Activated naive CD4-positive, alpha-beta T cell (primary cell): ENCODE measurements around the gene ERCC1.
A peak's percentile ranks its signal among the peaks of the same experiment; 100 is the strongest.
"Not testable (repeated sequence)": the region's sequence is repeated elsewhere in the genome, so short reads cannot be mapped to it uniquely, and the experiment has no call there.

ENCODE experiments used
- DNase-seq, 4 experiments: peaks; one replicate each; lab custom pipeline; 2025; lab: John Stamatoyannopoulos, UW

Gene ERCC1

DNA sequence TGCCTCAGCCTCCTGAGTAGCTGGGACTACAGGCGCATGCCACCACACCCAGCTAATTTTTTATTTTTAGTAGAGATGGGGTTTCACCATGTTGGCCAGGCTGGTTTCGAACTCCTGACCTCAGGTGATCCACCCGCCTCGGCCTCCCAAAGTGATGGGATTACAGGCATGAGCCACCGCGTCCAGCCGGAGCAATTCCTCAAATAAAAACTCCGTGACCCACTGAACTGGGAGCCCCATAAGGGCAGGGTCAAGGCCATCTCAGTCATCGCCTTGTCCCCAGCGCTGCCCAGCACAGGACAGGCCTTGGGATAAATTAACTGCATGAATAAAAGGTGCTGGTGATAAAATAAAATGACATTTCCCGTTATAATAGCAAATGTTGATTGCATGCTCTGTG, 6.2 kb upstream of the ERCC1 start:
- DNase-seq, result not testable (repeated sequence)

DNA sequence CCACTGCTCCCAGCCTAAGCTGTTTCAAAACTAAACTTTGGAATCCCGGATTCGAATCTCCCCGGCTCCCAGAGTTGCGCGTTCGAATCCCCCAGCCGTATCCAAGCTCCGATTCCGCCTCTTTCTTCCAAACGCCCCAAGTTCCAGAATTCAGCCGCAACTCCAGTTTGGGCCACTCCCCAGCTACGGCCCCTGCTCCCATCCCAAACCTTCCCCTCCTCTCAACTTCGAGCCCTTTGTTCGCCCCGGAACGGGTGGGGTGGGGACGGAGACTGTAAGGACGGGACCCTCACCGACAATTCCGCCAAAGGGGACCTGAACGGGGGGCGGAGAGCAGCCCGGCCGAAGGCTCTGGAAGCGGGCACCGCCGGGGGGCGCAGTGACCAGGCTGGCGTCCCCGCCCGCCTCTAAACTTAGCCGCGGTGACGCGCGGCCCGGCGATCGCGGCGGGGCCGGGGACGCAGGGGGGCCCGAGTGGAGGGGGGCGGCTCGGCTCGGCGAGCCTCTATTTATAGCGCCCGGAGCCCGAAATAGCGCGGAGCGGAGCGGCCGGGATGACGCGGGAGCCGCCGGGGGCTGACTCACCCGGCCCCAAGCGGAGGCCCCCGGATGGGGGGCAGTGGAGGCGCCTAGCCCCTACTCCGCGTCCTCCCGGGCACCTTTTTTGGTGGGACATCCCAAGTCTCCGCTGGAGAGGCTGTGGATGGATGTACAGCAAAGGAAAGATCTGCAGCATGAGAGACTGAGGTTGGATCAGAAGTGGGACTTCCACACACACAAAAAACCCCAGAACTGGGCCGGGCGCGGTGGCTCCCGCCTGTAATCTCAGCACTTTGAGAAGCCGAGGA, 4.9 kb upstream of the ERCC1 start:
- DNase-seq, result no peak

DNA sequence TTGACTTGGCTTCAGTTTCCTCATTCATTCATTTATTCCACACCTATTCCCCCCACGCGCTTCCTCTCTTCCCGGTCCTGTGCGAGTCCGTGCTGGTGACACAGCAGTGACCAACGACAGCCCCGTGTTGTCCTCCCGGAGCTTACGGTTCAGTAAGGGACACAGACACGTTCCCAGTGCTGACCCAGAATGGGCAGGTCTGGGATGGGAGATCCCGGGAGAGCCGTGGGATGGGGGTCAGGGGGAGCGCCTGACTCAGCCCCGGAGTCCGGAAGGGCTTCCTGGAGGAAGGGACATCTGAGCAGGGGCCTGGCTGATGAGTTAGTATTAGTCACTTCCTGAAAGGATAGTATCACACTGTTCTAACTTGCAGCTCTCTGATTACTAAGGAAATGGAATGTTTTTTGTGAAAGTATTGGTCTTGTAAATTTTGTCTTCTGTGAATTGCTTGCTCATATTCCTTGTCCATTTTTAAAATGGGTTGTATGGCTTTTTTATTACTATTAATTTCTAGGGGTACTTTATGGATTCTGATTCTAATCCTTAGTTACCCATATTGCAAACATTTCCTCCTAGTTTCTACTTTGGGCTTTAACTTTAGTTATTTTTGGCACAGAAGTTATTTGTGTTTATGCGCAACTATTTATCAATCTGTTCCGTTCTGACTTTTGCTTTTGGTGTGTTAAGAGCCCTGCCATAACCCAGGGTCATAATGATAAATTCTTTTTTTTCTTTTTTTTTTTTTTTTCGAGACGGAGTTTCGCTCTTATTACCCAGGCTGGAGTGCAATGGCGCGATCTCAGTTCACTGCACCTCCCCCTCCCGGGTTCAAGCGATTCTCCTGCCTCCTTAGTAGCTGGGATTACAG, 708 bp upstream of the ERCC1 start:
- DNase-seq, result no peak

DNA sequence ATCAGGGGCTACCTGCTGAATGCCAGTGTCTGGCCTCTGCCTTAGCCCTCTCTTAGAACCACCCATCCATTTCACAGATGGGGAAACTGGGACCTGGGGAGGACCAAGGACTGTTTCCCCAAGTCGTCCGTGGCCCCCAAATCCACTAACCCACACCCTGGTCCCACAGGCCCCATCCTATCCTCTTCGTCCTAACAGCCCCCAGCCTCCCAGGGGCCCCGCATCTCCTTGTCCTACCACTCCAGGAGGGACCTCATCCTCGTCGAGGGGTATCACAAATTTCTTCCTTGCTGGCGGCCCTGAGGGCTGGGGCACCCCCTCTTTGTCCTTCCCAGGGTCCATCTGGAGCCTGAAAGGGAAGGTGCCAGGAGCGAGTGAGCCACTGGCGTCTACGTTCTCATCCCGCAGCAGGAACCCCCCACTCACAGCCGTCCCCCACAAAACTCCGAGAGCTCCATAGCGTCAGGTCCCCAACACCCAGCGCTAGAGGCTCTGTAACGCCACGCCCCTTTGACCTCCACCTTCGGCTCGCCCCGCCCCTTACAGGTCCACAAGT, 606 bp downstream of the ERCC1 start:
- peak in 1 of 4 experiments; percentile 37 for DNase-seq

DNA sequence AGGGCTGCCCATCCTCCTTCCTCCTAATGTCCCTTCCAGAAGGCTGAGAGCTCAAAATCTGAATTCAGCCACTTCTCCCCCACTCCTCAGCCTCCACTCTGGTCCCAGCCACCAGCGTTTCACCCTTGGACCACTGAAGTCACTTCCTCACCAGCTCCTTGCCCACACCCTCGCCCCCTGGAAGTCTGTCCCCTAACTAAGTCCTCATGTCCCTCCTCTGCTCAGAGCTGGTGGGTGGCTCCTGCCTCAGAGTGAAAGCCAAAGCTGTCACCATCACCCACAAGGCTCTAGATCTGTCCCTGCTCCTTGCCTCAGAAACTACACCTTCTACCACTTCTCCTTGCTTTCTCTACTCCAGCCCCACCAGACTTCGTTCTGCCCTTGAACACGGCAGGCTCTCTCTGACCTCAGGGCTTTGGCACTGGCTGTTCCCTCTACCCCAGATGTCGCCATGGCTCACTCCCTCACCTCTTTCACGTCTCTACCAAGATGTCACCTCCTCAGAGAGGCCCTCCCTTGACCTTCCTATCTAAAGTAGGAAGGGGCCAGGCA, 1.7 kb downstream of the ERCC1 start:
- no peak for DNase-seq

DNA sequence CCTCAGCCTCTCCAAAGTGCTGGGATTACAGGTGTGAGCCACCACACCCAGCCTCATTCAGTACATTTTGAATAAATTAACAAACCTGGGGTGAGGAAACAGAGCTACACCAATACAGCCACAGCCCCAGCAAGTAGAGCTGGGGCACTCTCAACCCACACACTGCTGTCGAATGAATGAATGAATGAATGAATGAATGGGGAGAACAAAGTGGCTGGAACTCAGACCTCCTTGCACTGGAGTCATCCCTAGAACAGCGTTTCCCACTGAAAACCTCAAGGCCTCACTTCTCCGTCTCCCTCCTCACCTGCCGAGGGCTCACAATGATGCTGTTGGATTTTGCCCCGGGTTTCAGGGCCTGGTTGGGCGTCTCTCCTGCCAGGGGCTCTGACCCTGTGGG, 2.8 kb downstream of the ERCC1 start:
- no peak for DNase-seq

DNA sequence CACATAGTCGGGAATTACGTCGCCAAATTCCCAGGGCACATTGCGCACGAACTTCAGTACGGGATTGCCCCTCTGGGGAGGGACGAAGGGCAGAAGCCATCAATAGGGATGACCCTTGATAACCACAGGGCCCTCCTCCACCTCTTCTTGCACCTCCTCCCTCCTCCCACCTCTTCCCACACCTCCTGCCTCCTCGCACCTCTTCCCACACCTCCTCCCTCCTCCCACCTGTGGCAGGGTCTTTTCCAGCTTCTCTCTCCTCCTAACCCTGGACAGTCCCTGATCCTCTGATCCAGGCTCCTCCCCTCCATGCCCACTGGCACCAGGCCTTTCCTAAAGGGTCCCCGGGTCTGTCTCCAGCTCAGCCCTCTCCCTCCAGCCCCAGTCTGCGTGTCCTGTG, 3.4 kb downstream of the ERCC1 start:
- no peak for DNase-seq

DNA sequence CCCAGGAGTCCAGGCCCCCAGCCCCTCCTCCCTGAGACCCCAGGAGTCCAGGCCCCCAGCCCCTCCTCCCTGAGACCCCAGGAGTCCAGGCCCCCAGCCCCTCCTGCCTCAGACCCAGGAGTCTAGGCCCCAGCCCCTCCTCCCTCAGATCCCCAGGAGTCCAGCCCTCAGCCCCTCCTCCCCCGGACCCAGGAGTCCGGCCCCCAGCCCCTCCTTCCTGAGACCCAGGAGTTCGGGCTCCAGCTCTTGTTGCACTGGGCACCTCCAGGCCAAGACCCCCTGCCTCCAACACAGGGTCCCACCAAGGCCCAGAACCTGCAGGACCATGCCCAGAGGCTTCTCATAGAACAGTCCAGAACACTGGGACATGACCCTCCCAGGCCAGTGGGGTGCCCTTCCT, 3.8 kb downstream of the ERCC1 start:
- no peak for DNase-seq

DNA sequence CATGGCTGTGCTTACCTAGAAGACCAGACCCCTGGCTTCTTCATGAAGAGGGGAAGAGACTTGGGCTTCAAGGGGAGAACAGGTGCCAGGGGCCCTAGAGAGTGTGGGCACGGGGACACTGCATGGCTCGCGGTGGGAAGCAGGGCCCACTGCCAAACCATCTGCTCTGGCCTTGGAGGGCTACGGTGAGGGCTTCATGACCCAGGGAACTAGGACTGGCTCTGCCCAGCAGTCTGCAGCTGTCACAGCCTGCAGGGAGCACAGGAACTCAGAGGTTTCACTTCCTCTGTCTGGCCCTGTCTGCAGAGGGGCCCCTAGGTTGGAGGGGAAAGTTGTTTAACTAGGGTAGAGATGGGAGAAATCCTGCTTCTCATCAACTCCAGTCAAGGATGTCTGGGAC, 4.3 kb downstream of the ERCC1 start:
- no peak for DNase-seq

DNA sequence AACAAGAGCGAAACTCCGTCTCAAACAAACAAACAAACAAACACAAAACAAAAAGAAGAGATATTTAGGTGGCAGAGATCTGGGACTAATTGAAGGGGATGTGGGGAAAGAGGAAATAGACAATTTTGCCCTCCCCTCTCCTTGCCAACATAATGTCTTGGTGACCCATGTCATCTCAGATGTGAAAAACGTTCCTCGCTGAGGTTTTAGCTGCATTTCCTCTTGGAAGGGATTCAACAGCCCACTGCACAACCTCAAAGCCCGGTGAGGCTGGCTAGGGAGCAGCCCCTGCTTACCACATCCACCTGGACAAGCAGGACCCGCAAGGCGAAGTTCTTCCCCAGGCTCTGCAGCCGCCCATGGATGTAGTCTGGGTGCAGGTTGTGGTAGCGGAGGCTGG, 4.9 kb downstream of the ERCC1 start:
- no peak for DNase-seq

DNA sequence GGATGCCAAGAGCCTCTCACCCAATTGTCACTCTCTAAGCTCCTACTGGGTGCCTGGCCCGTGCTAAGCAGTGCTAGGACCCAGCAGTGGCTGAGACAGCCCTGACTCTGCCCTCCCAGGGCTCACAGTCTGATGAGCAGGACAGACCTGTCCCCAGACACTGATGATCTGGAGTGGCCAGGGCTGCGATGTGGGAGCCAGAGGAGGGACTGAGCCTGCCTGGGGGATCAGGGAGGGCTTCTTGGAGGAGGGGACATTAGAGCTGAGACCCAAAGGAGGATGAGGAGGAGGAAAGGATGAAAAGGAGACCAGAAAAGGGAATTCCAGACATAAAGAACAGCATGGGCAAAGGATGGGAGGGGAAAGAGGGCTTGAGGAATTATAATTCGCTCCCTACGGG, 6.6 kb downstream of the ERCC1 start:
- no peak for DNase-seq

DNA sequence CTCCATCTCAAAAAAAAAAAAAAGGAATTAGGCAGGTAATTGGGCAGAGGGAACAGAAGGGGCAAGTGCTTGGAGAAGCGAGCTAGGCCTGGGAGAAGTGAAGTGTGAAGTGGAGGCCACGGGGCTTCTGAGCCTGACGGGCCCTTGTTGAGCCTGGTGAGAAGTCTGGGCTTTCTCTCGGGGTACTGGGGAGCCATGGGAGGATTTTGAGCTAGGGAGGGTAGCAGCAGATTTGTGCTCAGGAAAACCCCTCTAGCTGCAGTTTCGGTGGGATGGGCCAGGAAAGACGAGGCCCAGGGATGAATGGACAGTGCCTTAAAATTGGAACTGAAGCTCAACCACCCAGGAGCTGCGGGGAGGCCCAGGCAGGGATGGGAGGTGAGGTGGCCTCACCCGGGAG, 9.2 kb downstream of the ERCC1 start:
- no peak for DNase-seq

DNA sequence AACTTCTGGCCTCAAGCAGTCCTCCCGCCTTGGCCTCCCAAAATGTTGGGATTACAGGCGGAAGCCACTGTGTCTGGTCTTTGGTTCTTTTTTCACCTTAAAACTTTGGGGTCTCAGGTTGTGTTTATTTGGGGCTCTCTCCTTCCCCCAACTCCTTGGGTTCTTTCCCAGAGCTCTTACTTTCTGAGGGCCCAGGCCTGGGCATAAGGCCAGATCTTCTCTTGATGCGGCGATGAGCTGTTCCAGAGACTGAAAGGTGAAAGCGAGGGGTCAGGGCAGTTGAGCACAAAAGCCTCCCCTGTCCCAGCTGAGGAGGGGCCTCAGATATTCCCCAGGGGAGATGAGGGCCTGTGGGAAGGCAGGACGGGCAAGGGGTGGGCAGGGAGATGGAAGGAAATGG, 10.2 kb downstream of the ERCC1 start:
- no peak for DNase-seq

DNA sequence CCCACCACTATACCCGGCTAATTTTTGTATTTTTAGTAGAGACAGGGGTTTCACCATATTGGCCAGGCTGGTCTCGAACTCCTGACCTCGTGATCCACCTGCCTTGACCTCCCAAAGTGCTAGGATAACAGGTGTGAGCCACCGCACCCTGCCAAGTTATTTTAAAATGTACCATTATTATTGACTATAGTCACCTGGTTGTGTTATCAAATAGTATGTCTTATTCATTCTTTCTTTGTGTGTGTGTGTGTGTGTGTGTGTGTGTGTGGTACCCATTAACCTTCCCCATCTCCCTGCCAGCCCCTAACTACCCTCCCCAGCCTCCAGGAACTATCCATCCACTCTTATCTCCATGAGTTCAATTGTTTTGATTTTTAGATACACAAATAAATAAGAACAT, 13.4 kb downstream of the ERCC1 start:
- not testable (repeated sequence) for DNase-seq

DNA sequence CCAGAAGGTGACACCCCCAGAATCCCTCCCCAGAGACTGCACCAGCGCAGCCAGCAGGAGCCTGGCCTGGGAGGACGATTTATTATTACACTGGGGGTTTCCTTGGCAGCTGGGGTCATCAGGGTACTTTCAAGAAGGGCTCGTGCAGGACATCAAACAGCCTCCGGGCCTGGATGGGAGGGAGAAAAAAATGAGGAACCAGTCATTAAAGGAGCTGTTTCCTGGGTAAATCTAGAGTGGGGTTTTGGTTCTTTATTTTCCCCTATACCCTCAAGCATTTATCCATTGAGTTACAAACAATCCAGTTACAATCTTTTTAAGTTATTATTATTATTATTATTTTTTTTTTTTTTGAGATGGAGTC, 14.2 kb downstream of the ERCC1 start:
- DNase-seq, result no peak

DNA sequence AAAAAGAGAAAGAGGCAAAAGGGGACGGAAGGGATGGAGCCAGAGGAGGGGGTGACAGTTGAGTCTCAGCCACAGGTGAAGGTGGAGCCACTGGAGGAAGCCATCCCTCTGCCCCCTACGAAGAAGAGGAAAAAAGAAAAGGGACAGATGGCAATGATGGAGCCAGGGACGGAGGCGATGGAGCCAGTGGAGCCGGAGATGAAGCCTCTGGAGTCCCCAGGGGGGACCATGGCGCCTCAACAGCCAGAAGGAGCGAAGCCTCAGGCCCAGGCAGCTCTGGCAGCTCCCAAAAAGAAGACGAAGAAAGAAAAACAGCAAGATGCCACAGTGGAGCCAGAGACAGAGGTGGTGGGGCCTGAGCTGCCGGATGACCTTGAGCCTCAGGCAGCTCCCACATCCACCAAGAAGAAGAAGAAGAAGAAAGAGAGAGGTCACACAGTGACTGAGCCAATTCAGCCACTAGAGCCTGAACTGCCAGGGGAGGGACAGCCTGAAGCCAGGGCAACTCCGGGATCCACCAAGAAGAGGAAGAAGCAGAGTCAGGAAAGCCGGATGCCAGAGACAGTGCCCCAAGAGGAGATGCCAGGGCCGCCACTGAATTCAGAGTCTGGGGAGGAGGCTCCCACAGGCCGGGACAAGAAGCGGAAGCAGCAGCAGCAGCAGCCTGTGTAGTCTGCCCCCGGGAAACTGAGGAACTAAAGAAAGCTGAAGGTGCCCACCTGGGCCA, 14.7 kb downstream of the ERCC1 start:
- DNase-seq, result no peak

DNA sequence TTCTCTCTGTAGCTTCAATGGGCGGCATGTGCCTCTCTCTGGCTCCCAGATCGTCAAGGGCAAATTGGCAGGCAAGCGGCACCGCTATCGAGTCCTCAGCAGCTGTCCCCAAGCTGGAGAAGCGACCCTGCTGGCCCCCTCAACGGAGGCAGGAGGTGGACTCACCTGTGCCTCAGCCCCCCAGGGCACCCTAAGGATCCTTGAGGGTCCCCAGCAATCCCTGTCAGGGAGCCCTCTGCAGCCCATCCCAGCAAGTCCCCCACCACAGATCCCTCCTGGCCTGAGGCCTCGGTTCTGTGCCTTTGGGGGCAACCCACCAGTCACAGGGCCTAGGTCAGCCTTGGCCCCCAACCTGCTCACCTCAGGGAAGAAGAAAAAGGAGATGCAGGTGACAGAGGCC, 15.6 kb downstream of the ERCC1 start:
- no peak for DNase-seq

DNA sequence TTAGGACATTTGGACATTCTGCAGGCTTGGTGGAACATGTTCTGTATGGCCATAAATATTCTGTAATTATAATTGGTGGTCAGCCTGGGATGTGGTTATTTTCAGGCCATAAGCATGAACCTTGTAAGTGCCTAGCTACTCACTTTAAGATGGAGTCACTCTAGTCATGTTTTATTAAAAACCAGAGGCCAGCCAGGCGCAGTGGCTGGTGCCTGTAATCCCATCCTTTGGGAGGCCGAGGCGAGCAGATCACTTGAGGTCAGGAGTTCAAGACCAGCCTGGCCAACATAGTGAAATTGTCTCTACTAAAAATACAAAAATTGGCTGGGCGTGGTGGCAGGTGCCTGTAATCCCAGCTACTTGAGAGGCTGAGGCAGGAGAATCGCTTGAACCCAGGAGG, 16.1 kb downstream of the ERCC1 start:
- DNase-seq, result not testable (repeated sequence)

DNA sequence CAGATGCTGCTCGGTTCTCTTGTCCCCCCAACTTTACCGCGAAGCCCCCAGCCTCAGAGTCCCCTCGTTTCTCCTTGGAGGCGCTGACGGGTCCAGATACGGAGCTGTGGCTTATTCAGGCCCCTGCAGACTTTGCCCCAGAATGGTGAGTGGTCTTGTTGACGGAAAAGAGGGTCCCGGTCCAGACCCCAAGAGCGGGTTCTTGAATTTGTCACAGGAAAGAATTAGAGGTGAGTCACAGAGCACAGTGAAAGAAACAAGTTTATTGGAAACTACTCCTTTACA, 16.7 kb downstream of the ERCC1 start:
- DNase-seq, result no peak

DNA sequence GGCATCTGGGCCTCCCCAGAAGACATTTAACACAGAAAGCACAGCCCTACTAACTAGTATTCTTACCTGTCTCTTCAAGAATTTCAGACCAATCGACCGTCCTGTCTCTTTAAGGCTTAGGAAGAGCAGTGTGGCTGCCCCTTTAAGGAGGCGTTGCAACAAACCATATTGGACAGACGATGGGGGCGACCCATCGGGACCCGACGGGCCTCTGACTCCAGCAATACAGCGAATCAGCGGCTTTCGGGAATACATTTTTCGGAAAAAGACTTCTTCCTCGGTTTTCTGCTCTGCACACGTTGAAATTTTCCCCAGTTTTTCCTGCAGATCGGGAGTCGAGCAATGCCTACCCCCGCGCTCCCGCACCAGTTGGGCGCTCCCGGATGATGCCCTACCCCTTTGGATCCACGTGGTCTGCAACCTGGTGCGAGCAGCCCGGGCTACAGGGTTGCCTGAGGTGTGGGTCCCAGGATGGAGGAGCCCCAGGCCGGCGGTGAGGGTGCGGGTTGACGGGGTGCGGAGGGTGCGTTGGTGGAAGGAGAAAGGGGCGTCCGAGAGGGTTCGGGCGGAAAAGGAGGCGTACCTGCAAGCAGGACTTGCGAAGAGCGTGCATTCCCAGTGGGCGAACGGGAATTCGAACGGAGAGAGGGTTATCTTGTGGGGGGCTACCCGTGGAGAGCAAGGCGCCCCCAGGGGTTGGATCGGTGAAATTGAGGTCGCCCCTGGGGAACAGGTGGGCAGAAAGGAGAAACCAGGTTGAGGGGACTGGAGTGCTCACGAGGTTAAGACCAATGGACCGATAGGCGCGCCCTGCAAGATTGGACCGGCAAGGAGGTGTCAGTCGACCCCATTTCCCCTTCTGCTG, 17.3 kb downstream of the ERCC1 start, which contains the start of gene POLR1G:
TSS of gene POLR1G (plus strand) at position 419 of the 865 bp plus-strand sequence. CDS start at position 472, 53 bp downstream.
- DNase-seq, result peak; percentile 40 to 72 (median 58)
